Dermis lymphatic vessel endothelial cell (primary cell): ENCODE data around the gene SRPX. TPM values are rescaled to one million over a fixed set of nuclear protein-coding genes. Genes with fewer than 3 reads are reported as not detected.

Experiments
- total RNA-seq: library from RNA; depleted of rRNA; stranded (reverse); fragments of >200 nt; gene quantifications from 2 replicates; pipeline ENCODE4 v1.2.1, GENCODE V29; 2014

SRPX gene, protein sequence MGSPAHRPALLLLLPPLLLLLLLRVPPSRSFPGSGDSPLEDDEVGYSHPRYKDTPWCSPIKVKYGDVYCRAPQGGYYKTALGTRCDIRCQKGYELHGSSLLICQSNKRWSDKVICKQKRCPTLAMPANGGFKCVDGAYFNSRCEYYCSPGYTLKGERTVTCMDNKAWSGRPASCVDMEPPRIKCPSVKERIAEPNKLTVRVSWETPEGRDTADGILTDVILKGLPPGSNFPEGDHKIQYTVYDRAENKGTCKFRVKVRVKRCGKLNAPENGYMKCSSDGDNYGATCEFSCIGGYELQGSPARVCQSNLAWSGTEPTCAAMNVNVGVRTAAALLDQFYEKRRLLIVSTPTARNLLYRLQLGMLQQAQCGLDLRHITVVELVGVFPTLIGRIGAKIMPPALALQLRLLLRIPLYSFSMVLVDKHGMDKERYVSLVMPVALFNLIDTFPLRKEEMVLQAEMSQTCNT
- total RNA-seq = 64.8 and 84.5 TPM in 2 replicates

DNA sequence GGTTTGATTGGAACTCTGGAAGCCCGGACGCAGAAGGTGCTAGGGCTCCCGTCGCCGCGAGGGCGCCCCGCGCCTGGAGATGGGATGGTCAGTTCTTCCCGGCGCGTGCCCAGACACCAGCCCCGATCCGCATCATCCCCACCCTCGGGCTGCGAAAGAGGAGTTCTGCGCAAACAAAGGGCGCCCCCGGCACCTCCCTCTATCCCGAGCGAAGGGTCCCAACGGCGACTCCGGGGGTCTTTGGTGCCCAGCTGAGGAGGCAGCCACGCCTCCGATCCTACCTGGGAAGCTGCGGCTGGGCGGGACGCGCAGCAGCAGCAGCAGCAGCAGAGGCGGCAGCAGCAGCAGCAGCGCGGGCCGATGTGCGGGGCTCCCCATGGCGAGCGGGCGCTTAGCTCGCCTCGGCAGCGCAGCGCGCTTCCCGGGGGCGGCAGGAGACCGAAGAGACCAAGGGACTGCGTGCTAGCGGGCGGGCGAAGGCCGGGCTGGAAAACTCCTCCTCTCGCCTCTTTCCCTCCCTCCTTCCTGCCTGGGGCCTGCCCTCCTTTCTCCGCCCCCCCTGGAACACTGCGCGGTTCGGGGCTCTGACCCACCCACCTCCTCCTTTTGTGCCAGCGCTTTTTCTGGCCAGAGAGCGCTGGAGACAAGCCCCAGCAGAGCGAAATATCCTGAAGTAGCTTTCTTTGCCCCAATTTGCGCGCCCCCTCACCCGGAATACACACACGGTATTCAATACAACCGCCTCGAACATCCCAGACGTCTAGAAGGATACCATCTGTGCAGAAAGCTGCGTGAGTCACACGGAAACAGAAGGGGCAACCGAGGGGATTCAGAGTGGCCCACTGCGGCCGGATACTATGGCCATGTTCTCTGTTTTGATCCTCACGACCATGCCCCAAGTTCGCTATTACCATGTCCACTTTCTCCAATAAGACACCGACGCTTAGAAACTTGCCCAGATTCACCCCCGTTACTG is at the start of gene SRPX:
TSS of gene SRPX (minus strand) at position 457 of the 976 bp plus-strand sequence. CDS start at position 378, 79 bp downstream.

Other genes with a start within 250 kb of the SRPX start
- gene SYTL5, start 214.3 kb downstream of the SRPX start, total RNA-seq = under 0.01 TPM in 1 of 2 replicates, not detected in the other
- 40.0 and 46.6 TPM in 2 replicates for gene RPGR, start 106.6 kb upstream of the SRPX start, total RNA-seq
- gene OTC, start 131.7 kb upstream of the SRPX start, total RNA-seq = 0.17 and 0.22 TPM in 2 replicates